GM21447 (cell line): ENCODE measurements around the gene MARCHF7.

Experiments
- ATAC-seq: cut with Tn5 transposase; IDR thresholded peaks from one replicate; pipeline ENCODE4 v1.9.1; 2021; ENCODE audit not compliant: unreplicated experiment

MARCHF7 gene

GRCh38 chr2:159759577-159759976, 47.3 kb downstream of the MARCHF7 start:
- ATAC-seq, result no peak

GRCh38 chr2:159760326-159760725, 48.0 kb downstream of the MARCHF7 start:
- ATAC-seq, result no peak

- ATAC-seq, result no peak
Measured at GRCh38 chr2:159762075-159762474, 49.8 kb downstream of the MARCHF7 start.
